Hematopoietic multipotent progenitor cell treated with erythropoietin and hydrocortisone succinate and interleukin-3 and kit ligand, for 4 days (in vitro differentiated cells): ENCODE measurements around the gene LCP2.

Experiments used
- DNase-seq: peaks from one replicate; pipeline ENCODE4 v3.0.0-alpha.2; 2015

LCP2 gene

GRCh38 chr5:170206958-170207357 is 90.6 kb downstream of the LCP2 start:
- no peak for DNase-seq

GRCh38 chr5:170206216-170206615 is 91.4 kb downstream of the LCP2 start:
- no peak for DNase-seq

- DNase-seq = no peak
Observed at GRCh38 chr5:170204202-170204601, 93.4 kb downstream of the LCP2 start.

GRCh38 chr5:170202117-170202516 is 95.5 kb downstream of the LCP2 start:
- no peak for DNase-seq

GRCh38 chr5:170201311-170201710 is 96.3 kb downstream of the LCP2 start:
- DNase-seq = peak; percentile 40

GRCh38 chr5:170200876-170201275 is 96.7 kb downstream of the LCP2 start:
- DNase-seq = peak; percentile 75
